Endometrial microvascular endothelial cells (primary cell): ENCODE results near the gene RIMBP2. TPM values are rescaled to one million over a fixed set of nuclear protein-coding genes. Genes with fewer than 3 reads are reported as not detected.

Experiments used
- in situ Hi-C: cut with HindIII; loops from 2 replicates; pipeline ENCODE4 v1.10.0; 2017; ENCODE audit warnings: low sequenced_read_pairs, low pct_unique_long_range_greater_than_20kb; ENCODE audit errors: inconsistent ontology term
- total RNA-seq: library from RNA; depleted of rRNA; stranded (reverse); fragments of >200 nt; gene quantifications from one replicate; pipeline ENCODE4 v1.2.3, GENCODE V29; 2015; ENCODE audit errors: inconsistent ontology term

RIMBP2 gene
- total RNA-seq, 1 donor from 2014 or later, result not detected

- in situ Hi-C loops, result no loop called here
Measured at GRCh38 chr12:130569521-130569920, 146.6 kb downstream of the RIMBP2 start.

GRCh38 chr12:130568501-130568900, 147.6 kb downstream of the RIMBP2 start:
- in situ Hi-C loops, result no loop called here

DNA sequence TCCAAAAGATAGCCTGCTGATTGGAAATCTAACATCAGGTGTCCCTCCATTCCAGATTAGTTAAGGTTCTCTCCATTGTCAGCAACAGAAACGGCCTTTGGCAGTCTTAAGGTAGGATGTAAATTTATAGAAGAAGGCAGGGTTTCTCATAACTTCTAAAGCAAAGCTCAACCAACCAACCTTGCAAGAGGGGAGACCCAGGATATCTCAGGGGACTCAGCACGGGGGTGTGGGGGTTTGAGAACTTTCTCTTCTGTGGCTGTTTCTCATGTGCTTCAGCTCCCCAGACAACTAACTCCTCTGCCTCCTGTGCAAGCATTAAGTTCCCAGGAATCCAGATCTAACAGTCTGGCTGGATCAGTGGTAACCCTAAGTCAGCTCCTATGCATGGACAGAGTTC, 148.1 kb downstream of the RIMBP2 start:
- in situ Hi-C loops, result no loop called here

DNA sequence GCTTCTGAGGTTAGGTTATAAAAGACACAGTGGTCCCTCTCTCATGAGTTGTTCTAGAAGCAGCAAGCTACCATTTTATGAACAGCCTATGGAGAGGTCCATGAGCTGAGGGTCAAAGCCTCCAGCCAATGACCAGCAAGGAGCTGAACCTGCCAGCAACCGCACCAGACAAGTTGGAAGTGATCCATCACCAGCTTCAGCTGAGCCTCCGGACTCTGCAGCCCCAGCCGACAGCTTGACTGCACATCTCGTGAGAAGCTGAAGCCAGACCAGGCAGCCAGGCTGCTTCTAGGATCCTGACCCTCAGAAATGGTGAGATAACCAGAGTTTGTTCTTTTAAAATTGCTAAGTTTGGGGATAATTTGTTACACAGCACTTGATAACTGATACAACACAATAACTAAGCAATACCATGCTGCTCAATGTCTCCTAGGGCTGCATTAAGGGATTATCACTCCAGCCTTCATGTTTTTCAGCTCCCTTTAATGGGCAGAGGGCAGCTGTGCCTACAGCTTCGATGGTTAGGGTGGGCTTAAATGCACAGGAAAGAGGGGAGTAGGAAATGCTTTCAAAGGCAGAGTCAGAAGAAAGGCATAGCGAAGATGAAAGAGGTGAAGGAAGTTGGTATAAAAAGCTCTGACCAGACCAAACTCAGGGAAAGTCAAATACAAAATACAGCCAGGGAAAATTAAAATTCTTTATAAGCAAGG, 149.5 kb downstream of the RIMBP2 start:
- in situ Hi-C loops, result no loop called here

GRCh38 chr12:130565189-130565588, 150.9 kb downstream of the RIMBP2 start:
- in situ Hi-C loops, result no loop called here

DNA sequence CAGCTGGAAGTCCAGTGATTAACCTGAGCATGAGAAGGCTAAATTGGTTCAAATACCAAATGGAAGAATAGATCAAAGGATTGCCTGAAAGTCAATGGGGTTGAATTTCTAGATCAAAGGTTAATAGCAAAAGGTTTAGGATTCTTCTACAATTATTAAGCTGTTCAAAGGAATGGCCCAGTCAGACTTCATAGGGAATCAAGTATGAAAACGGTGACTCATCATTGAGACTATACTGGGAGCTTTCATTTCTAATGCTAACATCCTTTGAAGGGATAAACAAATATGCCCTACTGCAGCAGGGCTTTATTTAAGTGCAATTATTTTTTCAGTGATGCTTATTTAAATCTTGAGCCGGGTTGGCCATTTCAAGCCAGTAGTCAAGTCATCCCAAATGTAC, 152.8 kb downstream of the RIMBP2 start:
- in situ Hi-C loops, result no loop called here

- in situ Hi-C loops, result no loop called here
Measured at GRCh38 chr12:130562716-130563115, 153.4 kb downstream of the RIMBP2 start.

DNA sequence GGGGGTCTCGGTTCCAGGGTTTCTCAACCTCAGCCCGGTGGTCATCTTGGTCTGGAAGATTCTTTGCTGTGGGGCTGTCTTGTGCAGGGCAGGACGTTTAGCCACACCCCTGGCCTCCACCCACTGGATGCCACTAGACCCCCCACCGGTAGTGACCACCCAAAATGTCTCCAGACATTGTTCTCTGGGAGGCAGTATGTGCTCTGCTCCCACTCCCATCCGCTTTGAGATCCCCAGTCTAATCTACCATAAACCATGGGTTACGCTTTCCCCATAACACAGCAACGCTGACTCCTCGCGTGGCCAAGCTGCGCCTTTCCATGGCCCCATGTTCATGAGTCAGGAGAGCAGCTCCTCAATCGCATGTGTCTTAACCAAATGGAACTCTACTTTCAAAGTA, 155.8 kb downstream of the RIMBP2 start:
- in situ Hi-C loops, result no loop called here

GRCh38 chr12:130559806-130560205, 156.3 kb downstream of the RIMBP2 start:
- in situ Hi-C loops, result no loop called here

DNA sequence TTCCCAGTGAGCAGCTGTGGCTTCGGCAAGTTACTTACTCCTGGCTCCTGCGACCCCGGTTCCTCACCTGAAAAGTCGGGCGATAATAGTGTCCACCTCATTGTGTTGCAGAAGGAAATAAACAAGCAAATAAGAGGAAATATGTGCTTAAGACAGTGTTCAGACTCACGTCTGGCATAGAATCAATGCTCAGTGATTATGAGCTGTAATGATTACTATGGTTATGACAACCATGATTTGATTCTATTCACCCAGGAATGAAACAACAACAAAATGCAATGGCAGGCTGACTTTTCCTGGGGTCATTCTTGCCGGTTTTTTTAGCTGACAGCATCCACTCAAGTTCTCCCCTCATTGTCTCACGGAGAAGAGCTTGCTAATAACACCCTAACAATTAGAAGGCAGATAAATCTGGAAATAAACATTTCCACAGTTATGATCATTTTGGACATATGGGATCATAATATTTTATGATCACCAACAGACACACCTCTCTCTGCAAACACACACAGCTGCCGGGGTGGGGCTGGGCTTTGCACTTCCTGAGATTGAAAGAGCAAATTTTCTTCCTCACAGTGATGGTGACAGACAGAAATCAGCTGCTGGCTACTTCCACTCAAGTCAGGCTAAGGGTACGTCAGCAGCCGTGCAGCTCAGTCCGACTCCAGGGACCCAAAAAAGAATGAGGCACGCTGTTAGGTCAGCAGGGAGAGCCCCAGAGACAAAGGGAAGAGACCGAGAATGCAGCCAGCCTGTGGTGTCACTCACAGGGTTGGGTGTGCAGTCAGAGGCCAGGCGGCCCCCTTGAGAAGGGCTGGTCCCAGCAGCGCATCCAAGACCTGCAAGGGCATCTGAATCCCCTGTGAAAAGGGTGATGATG, 158.0 kb downstream of the RIMBP2 start:
- in situ Hi-C loops, result no loop called here

DNA sequence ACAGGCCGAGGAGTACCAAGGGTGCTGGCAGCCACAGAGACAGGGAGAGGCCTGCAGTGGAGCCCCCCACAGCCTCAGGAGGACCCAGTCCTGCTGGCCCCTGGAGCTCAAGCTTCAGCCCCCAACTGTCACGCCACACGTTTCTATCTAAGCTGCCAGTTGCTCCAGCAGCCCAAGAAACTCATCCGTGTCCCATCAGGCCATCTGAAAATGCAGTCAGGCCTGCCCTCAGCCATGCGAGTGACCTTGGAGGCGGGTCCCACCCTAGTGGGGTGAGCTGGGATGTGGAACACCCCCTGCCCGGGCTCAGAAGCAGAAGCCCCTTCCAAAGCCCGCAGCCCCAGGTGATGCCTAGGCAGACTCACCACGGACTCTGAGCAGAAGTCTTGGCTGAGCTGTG, 158.9 kb downstream of the RIMBP2 start:
- in situ Hi-C loops, result no loop called here

GRCh38 chr12:130556486-130557055, 159.5 kb downstream of the RIMBP2 start:
- in situ Hi-C loops, result no loop called here

DNA sequence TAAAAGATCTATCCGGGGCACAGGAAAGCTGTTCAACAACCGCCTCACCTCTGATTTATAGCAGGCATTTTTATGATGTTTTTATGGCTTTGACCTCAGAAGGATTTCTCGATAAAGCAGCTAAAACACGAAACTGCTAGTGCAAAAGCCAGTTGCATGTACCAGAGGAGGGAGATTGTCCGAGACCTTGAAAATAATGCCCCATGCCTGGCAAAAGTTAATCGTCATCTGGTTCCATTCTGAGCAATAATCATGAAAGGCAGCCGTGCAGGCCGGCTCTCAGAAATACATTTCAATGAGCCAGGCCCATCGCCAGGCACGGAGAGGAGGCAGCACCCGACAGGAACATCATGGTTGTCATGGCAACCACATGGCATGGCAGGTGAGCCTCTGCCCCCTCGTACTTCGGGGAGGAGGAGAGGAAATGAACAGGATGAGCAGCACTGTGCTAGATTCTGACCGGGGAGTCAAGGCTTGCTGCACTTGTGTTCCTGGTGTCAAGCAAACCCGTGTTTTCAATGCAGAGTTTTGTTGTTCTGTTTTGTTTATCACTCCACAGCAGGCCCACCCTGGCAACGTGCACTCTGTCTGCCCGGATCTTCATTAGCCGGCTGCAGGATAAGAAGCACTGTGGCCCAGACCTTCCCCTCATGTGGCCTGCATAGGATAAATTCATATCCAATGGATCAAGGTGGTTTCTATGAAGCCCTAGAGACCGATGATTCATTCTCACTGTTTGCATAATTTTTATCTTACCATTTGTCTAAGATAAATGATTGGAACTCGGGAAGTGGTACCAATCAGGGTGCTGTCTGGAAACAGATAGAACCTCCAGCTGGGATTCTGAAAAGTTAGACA, 160.2 kb downstream of the RIMBP2 start:
- in situ Hi-C loops, result no loop called here

GRCh38 chr12:130555221-130555620, 160.9 kb downstream of the RIMBP2 start:
- in situ Hi-C loops, result no loop called here

DNA sequence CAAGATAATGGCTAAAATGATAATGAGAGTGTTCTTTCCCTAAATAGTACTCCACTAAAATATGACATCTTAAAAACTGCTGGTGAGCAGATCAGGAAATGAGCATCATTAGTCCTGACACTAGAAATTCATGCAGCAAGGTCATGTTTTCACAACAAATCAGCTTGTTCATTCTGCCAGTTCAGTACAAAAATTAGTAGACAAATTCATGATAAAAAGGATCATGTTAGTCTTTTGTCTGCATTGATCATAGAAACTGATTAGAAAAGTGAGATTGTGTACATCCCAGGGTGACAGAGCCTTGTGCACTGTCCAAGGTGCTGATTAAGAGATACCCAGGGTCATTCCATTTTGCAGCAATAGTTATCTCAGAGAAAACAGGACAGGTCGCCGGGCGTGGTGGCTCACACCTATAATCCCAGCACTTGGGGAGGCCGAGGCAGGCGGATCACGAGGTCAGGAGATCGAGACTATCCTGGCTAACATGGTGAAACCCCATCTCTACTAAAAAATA, 163.6 kb downstream of the RIMBP2 start:
- in situ Hi-C loops, result no loop called here

GRCh38 chr12:130549361-130549760, 166.7 kb downstream of the RIMBP2 start:
- in situ Hi-C loops, result no loop called here

- in situ Hi-C loops, result no loop called here
Measured at GRCh38 chr12:130547480-130548155, 168.5 kb downstream of the RIMBP2 start.

DNA sequence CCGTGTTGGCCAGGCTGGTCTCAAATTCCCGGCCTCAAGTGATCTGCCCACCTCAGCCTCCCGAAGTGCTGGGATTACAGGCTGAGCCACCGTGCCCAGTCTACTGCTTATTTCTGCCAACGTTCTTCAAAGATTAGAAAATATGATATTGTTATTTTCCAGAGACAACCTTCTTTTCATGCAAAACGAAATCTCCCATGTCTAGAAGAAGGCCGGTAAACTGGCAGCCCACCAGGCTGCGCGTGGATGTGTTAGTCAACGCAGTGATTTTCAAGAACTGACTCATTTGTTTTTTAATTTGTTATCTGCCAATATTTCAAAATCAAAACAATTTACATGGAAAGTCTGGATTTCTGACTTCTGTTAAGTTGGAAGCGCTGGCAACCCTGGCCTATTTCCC, 169.6 kb downstream of the RIMBP2 start:
- in situ Hi-C loops, result no loop called here
